Neutrophil (primary cell): ENCODE data around the gene ABCG5.

Experiments used
- H3K27ac ChIP-seq: fragments of 200-600 bp; sonication (generic); 2 replicates; pipeline ENCODE4 v1.5.1; 2016; ENCODE audit warnings: mild to moderate bottlenecking, moderate library complexity
- H3K27me3 ChIP-seq: fragments of 200-600 bp; sonication (generic); 2 replicates; pipeline ENCODE4 v1.6.0; 2016; ENCODE audit warnings: mild to moderate bottlenecking
- H3K36me3 ChIP-seq: fragments of 200-600 bp; sonication (generic); 2 replicates; pipeline ENCODE4 v1.5.1; 2017
- H3K4me1 ChIP-seq, 2 experiments: fragments of 200-600 bp in 1 of 2; sonication (generic) in 1 of 2; 1 replicate in 1 of 2; 2 replicates in 1 of 2; pipeline versions ENCODE4 v1.5.1 to v1.6.1; 2013 to 2016; ENCODE audit warnings: low read depth in 1 of 2, low read length in 1 of 2, mild to moderate bottlenecking in 1 of 2, moderate library complexity in 1 of 2; ENCODE audit not compliant: control insufficient read depth in 1 of 2, insufficient read depth in 1 of 2
- H3K4me3 ChIP-seq, 2 experiments: fragments of 200-600 bp in 1 of 2; sonication (generic) in 1 of 2; 1 replicate in 1 of 2; 2 replicates in 1 of 2; pipeline ENCODE4 v1.5.1; 2013 to 2016; ENCODE audit warnings: low read depth in 1 of 2, low read length in 1 of 2, mild to moderate bottlenecking in 1 of 2, moderate library complexity in 1 of 2
- H3K9me3 ChIP-seq: fragments of 200-600 bp; sonication (generic); 2 replicates; pipeline ENCODE4 v1.5.1; 2016
- CTCF ChIP-seq: fragments of 200-600 bp; sonication (generic); IDR thresholded peaks from 2 replicates; pipeline ENCODE4 v1.5.1; 2016; ENCODE audit warnings: antibody characterized with exemption

The ABCG5 gene

GRCh38 chr2:43824512-43824911 lies 14.1 kb downstream of the ABCG5 start:
- H3K4me3 ChIP-seq: no peak overlapping the region
- H3K27me3 ChIP-seq: peaks cover 6% of the 10 kb centered on the region
- no peak for TF ChIP-seq CTCF
- H3K9me3 ChIP-seq: no peaks in the 10 kb centered on the region
- peaks cover 20 to 26% of the 10 kb centered on the region in 2 experiments for H3K4me1 ChIP-seq
- no peaks in the 10 kb centered on the region for H3K36me3 ChIP-seq
- H3K27ac ChIP-seq: no peak overlapping the region

- no peak overlapping the region for H3K4me3 ChIP-seq
- peaks cover 20 to 26% of the 10 kb centered on the region in 2 experiments for H3K4me1 ChIP-seq
- H3K27ac ChIP-seq: no peak overlapping the region
- no peak for TF ChIP-seq CTCF
- H3K36me3 ChIP-seq: no peaks in the 10 kb centered on the region
- H3K9me3 ChIP-seq: no peaks in the 10 kb centered on the region
- no peaks in the 10 kb centered on the region for H3K27me3 ChIP-seq
Observed at GRCh38 chr2:43823751-43824150, 14.9 kb downstream of the ABCG5 start.

GRCh38 chr2:43822839-43823238 lies 15.8 kb downstream of the ABCG5 start:
- no peaks in the 10 kb centered on the region for H3K9me3 ChIP-seq
- H3K27ac ChIP-seq: peak overlapping the region; percentile 61
- no peak for TF ChIP-seq CTCF

GRCh38 chr2:43819491-43820163 lies 19.0 kb downstream of the ABCG5 start:
- Histone ChIP-seq H3K27me3 (no peaks in the 10 kb centered on the region), H3K4me3 (no peak overlapping the region), H3K4me1 (peaks cover 20 to 26% of the 10 kb centered on the region in 2 experiments), H3K27ac (no peak overlapping the region), H3K9me3 (no peaks in the 10 kb centered on the region), H3K36me3 (no peaks in the 10 kb centered on the region)
- TF ChIP-seq CTCF: no peak

More at GRCh38 chr2:43822839-43823238, 15.8 kb downstream of the ABCG5 start:
- Histone ChIP-seq H3K36me3 (no peaks in the 10 kb centered on the region), H3K4me1 (peaks cover 20 to 26% of the 10 kb centered on the region in 2 experiments), H3K27me3 (no peaks in the 10 kb centered on the region), H3K4me3 (no peak overlapping the region)

- no peak for TF ChIP-seq CTCF
- Histone ChIP-seq H3K36me3 (no peaks in the 10 kb centered on the region), H3K27ac (no peak overlapping the region), H3K27me3 (no peaks in the 10 kb centered on the region), H3K9me3 (no peaks in the 10 kb centered on the region), H3K4me3 (no peak overlapping the region), H3K4me1 (peaks cover 20 to 25% of the 10 kb centered on the region in 2 experiments)
Observed at GRCh38 chr2:43818761-43819160, 19.9 kb downstream of the ABCG5 start.
